Measurements from ENCODE around the gene DNAH9. TPM values are rescaled to one million over a fixed set of nuclear protein-coding genes. Genes with fewer than 3 reads are reported as not detected.

The DNAH9 gene
- total and polyA plus RNA-seq, 9 donors, result 0.18 to 0.94 (median 0.52) TPM

GRCh38 chr17:11644265-11645212 is 46.3 kb downstream of the DNAH9 start:
- no peaks in the 10 kb centered on the region for H3K9me3 ChIP-seq (replicated peaks; ENCODE audit: control insufficient read depth, low read depth, low read length)
- no peaks in the 10 kb centered on the region for H3K36me3 ChIP-seq (ENCODE audit: control insufficient read depth, insufficient read depth, low read length)
- H3K4me3 ChIP-seq (ENCODE audit: low read length), result no peak overlapping the region
- H3K4me1 ChIP-seq (ENCODE audit: control insufficient read depth, insufficient read depth, low read length), result no peaks in the 10 kb centered on the region
- 3% methylated on average over 6 of the region's 18 CpGs for WGBS (ENCODE audit: insufficient coverage)
- DNase-seq, result peak; percentile 92
- peaks cover 4% of the 10 kb centered on the region for H3K27me3 ChIP-seq (ENCODE audit: control insufficient read depth, insufficient read depth, low read length)
- no peak overlapping the region for H3K27ac ChIP-seq (ENCODE audit: low read length)

GRCh38 chr17:11645426-11645825 is 47.2 kb downstream of the DNAH9 start:
- H3K27ac ChIP-seq (ENCODE audit: low read length), result no peak overlapping the region
- H3K27me3 ChIP-seq (ENCODE audit: control insufficient read depth, insufficient read depth, low read length), result no peaks in the 10 kb centered on the region
- no peak overlapping the region for H3K4me3 ChIP-seq (ENCODE audit: low read length)
- no peaks in the 10 kb centered on the region for H3K36me3 ChIP-seq (ENCODE audit: control insufficient read depth, insufficient read depth, low read length)
- H3K9me3 ChIP-seq (replicated peaks; ENCODE audit: control insufficient read depth, low read depth, low read length), result no peaks in the 10 kb centered on the region
- WGBS (ENCODE audit: insufficient coverage), result 100% methylated on average over 2 of the region's 2 CpGs
- no peak for DNase-seq
- no peaks in the 10 kb centered on the region for H3K4me1 ChIP-seq (ENCODE audit: control insufficient read depth, insufficient read depth, low read length)

DNA sequence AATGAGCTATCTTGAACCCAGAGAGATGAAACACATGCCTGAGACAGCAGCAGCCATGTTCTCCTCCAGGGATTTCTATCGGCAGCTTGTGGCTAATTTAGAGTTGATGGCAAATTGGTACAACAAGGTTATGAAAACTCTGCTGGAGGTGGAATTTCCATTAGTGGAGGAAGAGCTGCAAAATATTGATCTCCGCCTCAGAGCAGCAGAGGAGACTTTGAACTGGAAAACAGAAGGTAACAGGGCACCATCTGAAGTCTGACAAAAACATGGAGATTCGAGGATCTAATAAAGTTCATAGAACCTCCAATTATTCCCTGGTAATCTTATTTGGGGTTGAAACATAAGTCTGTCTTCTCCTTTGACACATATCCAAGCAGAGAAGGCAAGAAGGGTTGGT is 52.8 kb downstream of the DNAH9 start:
- Histone ChIP-seq H3K27ac (ENCODE audit: low read length) (no peak overlapping the region), H3K27me3 (ENCODE audit: control insufficient read depth, insufficient read depth, low read length) (no peaks in the 10 kb centered on the region), H3K4me3 (ENCODE audit: low read length) (no peak overlapping the region), H3K36me3 (ENCODE audit: control insufficient read depth, insufficient read depth, low read length) (no peaks in the 10 kb centered on the region), H3K9me3 (replicated peaks; ENCODE audit: control insufficient read depth, low read depth, low read length) (no peaks in the 10 kb centered on the region), H3K4me1 (ENCODE audit: control insufficient read depth, insufficient read depth, low read length) (no peaks in the 10 kb centered on the region)
- 75% methylated on average over 2 of the region's 3 CpGs for WGBS (ENCODE audit: insufficient coverage)
- DNase-seq, result no peak

DNA sequence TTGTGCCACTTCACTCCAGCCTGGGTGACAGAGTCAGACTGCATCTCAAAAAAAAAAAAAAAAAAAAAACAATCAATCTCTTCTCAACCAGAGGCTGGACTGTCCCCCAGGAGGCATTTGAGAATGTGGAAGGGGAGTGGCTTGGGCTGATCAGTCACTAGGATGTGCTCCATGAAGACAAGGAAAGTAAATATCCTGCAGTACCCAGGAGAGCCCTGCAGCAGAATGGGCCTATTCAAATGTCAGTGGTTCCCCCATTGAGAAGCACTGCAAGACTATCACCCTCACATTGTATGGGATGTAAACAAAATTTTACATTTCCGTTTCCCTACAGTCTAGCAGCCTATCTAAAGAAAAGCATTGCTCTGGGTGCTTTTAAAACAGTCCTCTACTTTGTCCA is 70.3 kb downstream of the DNAH9 start:
- DNase-seq, result no peak

GRCh38 chr17:11671126-11671525 is 72.9 kb downstream of the DNAH9 start:
- no peak overlapping the region for H3K27ac ChIP-seq (ENCODE audit: low read length)
- H3K27me3 ChIP-seq (ENCODE audit: control insufficient read depth, insufficient read depth, low read length), result no peaks in the 10 kb centered on the region
- H3K4me1 ChIP-seq (ENCODE audit: control insufficient read depth, insufficient read depth, low read length), result no peaks in the 10 kb centered on the region
- no peaks in the 10 kb centered on the region for H3K9me3 ChIP-seq (replicated peaks; ENCODE audit: control insufficient read depth, low read depth, low read length)
- H3K4me3 ChIP-seq (ENCODE audit: low read length), result no peak overlapping the region
- no peak for DNase-seq
- H3K36me3 ChIP-seq (ENCODE audit: control insufficient read depth, insufficient read depth, low read length), result no peaks in the 10 kb centered on the region
- 50% methylated on average over 2 of the region's 4 CpGs for WGBS (ENCODE audit: insufficient coverage)

More for the DNA sequence above, 70.3 kb downstream of the DNAH9 start:
- Histone ChIP-seq H3K27ac (ENCODE audit: low read length) (no peak overlapping the region), H3K4me1 (ENCODE audit: control insufficient read depth, insufficient read depth, low read length) (no peaks in the 10 kb centered on the region), H3K27me3 (ENCODE audit: control insufficient read depth, insufficient read depth, low read length) (no peaks in the 10 kb centered on the region), H3K4me3 (ENCODE audit: low read length) (no peak overlapping the region), H3K36me3 (ENCODE audit: control insufficient read depth, insufficient read depth, low read length) (no peaks in the 10 kb centered on the region), H3K9me3 (replicated peaks; ENCODE audit: control insufficient read depth, low read depth, low read length) (no peaks in the 10 kb centered on the region)
- WGBS (ENCODE audit: insufficient coverage), result no CpG with 5 or more reads among the region's 1 CpG

- no peaks in the 10 kb centered on the region for H3K9me3 ChIP-seq (replicated peaks; ENCODE audit: control insufficient read depth, low read depth, low read length)
- no peaks in the 10 kb centered on the region for H3K4me1 ChIP-seq (ENCODE audit: control insufficient read depth, insufficient read depth, low read length)
- H3K4me3 ChIP-seq (ENCODE audit: low read length), result no peak overlapping the region
- H3K27me3 ChIP-seq (ENCODE audit: control insufficient read depth, insufficient read depth, low read length), result no peaks in the 10 kb centered on the region
- H3K27ac ChIP-seq (ENCODE audit: low read length), result no peak overlapping the region
- DNase-seq, result peak; percentile 13
- H3K36me3 ChIP-seq (ENCODE audit: control insufficient read depth, insufficient read depth, low read length), result no peaks in the 10 kb centered on the region
- WGBS (ENCODE audit: insufficient coverage), result no CpG with 5 or more reads among the region's 2 CpGs
Observed at GRCh38 chr17:11682646-11683045, 84.4 kb downstream of the DNAH9 start.

DNA sequence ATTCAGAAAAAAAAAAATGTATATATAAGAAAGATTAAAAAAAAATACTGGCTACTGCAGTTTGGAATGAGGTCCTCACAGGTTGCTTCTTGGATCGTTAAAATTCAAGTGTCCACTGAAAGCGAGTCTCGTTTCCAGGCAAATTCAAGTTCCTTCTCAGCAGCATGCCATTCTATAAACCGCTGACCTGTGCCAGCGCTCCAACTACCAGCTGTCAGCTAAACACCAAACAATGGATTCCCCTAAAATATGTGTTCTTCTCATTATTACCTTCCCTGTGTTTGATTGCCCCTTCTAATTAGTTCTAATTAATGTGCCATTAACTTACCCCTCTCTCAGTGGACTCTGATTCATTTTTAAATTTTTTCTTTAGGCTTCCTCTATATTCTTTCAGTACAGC is 92.4 kb downstream of the DNAH9 start:
- no peaks in the 10 kb centered on the region for H3K9me3 ChIP-seq (replicated peaks; ENCODE audit: control insufficient read depth, low read depth, low read length)
- no peak overlapping the region for H3K27ac ChIP-seq (ENCODE audit: low read length)
- 81% methylated on average over 5 of the region's 5 CpGs for WGBS (ENCODE audit: insufficient coverage)
- no peak overlapping the region for H3K4me3 ChIP-seq (ENCODE audit: low read length)
- no peaks in the 10 kb centered on the region for H3K36me3 ChIP-seq (ENCODE audit: control insufficient read depth, insufficient read depth, low read length)
- no peak for DNase-seq
- H3K4me1 ChIP-seq (ENCODE audit: control insufficient read depth, insufficient read depth, low read length), result no peaks in the 10 kb centered on the region
- H3K27me3 ChIP-seq (ENCODE audit: control insufficient read depth, insufficient read depth, low read length), result no peaks in the 10 kb centered on the region

GRCh38 chr17:11692688-11693087 is 94.4 kb downstream of the DNAH9 start:
- H3K4me3 ChIP-seq (ENCODE audit: low read length), result no peak overlapping the region
- no peak for DNase-seq
- no peaks in the 10 kb centered on the region for H3K27me3 ChIP-seq (ENCODE audit: control insufficient read depth, insufficient read depth, low read length)
- H3K27ac ChIP-seq (ENCODE audit: low read length), result no peak overlapping the region
- H3K9me3 ChIP-seq (replicated peaks; ENCODE audit: control insufficient read depth, low read depth, low read length), result no peaks in the 10 kb centered on the region
- no peaks in the 10 kb centered on the region for H3K36me3 ChIP-seq (ENCODE audit: control insufficient read depth, insufficient read depth, low read length)
- 100% methylated on average over 7 of the region's 9 CpGs for WGBS (ENCODE audit: insufficient coverage)
- H3K4me1 ChIP-seq (ENCODE audit: control insufficient read depth, insufficient read depth, low read length), result no peaks in the 10 kb centered on the region

DNA sequence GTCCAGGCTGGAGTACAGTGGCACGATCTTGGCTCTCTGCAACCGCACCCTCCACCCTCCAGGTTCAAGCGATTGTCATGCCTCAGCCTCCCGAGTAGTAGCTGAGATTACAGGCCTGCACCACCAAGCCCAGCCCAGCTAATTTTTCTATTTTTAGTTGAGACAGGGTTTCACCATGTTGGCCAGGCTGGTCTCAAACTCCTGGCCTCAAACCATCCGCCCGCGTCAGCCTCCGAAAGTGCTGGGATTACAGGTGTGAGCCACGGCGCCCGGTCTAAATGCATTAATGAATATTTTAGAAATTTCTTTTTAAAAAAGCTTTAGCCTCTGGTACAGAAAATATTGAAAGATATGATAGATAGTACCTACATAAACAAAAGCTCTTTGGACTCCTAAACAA is 95.0 kb downstream of the DNAH9 start:
- no peaks in the 10 kb centered on the region for H3K36me3 ChIP-seq (ENCODE audit: control insufficient read depth, insufficient read depth, low read length)
- H3K27ac ChIP-seq (ENCODE audit: low read length), result no peak overlapping the region
- H3K4me1 ChIP-seq (ENCODE audit: control insufficient read depth, insufficient read depth, low read length), result no peaks in the 10 kb centered on the region
- 100% methylated on average over 2 of the region's 11 CpGs for WGBS (ENCODE audit: insufficient coverage)
- H3K9me3 ChIP-seq (replicated peaks; ENCODE audit: control insufficient read depth, low read depth, low read length), result no peaks in the 10 kb centered on the region
- no peak overlapping the region for H3K4me3 ChIP-seq (ENCODE audit: low read length)
- no peak for DNase-seq
- no peaks in the 10 kb centered on the region for H3K27me3 ChIP-seq (ENCODE audit: control insufficient read depth, insufficient read depth, low read length)

DNA sequence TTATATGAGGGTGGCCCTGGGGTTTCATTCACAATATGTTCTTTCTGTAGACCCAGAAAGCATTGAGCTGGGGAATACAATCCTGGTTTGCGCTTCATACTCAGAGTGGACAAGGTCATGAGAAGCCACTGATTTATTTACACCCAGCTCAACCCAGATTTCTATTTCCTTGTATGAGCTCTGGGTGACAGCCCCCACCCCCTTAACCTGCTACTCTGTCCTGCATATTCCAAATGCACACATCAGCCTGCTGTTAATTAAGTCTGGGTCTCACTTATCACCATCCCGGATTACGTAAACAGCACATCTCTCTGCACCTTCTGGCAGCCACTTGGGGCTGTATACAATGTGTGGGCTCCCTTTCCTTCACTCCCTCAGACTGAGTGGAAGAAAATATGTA is 102.4 kb downstream of the DNAH9 start:
- Histone ChIP-seq H3K4me3 (ENCODE audit: low read length) (no peak overlapping the region), H3K4me1 (ENCODE audit: control insufficient read depth, insufficient read depth, low read length) (peaks cover 2% of the 10 kb centered on the region), H3K27me3 (ENCODE audit: control insufficient read depth, insufficient read depth, low read length) (no peaks in the 10 kb centered on the region), H3K9me3 (replicated peaks; ENCODE audit: control insufficient read depth, low read depth, low read length) (no peaks in the 10 kb centered on the region), H3K27ac (ENCODE audit: low read length) (no peak overlapping the region), H3K36me3 (ENCODE audit: control insufficient read depth, insufficient read depth, low read length) (no peaks in the 10 kb centered on the region)
- no peak for DNase-seq
- WGBS (ENCODE audit: insufficient coverage), result 100% methylated on average over 1 of the region's 3 CpGs
